Measurements from ENCODE around the gene PRXL2A.
"Not testable (repeated sequence)": the region's sequence is repeated elsewhere in the genome, so short reads cannot be mapped to it uniquely, and the experiment has no call there.

PRXL2A gene, protein sequence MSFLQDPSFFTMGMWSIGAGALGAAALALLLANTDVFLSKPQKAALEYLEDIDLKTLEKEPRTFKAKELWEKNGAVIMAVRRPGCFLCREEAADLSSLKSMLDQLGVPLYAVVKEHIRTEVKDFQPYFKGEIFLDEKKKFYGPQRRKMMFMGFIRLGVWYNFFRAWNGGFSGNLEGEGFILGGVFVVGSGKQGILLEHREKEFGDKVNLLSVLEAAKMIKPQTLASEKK

DNA sequence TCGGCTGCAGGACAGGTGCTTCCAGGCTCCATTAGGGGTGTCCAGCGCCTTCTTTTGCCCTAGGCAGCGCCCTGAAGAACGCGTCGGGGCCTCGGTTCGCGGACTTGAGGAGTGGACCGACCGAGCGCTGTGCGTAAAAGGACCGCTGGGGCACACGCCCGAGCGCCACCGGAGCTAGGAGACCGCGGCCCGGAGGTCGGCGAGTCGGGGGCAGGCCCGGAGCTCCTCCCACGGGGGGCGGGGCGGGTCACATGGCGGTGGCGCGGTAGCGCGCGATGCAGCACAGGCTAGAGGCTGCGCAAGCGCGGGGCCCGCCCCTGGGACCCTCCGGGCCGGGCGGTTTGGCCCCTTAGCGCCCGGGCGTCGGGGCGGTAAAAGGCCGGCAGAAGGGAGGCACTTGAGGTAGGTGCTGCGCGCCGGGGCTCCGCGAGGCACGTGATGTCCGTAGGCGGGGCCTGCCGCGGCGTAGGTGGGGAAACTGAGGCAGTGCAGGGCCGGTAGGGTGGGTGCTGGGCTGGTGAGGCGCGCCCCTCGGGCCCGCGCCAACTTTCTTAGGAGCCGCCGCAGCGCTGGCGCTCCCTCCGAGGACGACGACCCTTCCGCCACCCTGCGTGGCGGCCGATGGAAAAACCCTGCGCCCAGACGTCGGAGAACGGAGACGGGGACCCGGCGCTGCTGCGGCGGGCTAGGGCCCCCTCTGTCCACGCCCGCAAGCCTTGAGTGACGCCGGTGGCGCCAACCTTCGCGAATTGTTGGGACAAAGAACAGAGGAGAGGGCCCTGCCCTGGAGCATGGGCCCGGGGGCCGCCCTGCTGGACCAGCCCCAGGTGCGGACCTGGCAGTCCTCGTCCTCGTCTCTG is at the start of gene PRXL2A:
PRXL2A (plus strand) TSS at position 310 of the 860 bp plus-strand sequence. CDS start 11,917 bp downstream, outside the sequence.
- DNase-seq (ENCODE audit: low read depth, low spot score) = peak; percentile 75

DNA sequence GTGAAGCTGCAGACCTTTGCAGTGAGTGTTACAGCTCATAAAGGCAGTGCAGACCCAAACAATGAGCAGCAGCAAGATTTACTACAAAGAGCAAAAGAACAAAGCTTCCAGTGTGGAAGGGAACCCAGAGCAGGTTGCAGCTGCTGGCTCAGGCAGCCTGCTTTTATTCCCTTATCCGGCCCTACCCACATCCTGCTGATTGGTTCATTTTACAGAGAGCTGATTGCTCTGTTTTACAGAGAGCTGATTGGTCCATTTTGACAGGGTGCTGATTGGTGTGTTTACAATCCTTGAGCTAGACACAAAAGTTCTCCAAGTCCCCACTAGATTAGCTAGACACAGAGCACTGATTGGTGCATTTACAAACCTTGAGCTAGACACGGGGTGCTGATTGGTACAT is 49.4 kb upstream of the PRXL2A start:
- DNase-seq (ENCODE audit: low read depth, low spot score) = not testable (repeated sequence)

DNA sequence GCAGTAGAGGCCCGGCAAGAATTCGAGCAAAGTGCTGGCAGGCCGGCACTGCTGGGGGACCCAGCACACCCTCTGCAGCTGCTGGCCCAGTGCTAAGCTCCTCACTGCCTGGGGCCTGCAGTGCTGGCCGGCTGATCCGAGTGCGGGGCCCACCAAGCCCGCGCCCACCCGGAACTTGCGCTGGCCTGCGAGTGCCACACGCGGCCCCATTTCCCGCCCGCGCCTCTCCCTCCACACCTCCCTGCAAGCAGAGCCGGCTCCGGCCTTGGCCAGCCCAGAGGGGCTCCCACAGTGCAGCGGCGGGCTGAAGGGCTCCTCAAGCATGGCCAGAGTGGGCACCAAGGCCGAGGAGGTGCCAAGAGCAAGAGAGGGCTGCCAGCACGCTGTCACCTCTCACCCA is 48.7 kb upstream of the PRXL2A start:
- DNase-seq (ENCODE audit: low read depth, low spot score) = no peak

DNA sequence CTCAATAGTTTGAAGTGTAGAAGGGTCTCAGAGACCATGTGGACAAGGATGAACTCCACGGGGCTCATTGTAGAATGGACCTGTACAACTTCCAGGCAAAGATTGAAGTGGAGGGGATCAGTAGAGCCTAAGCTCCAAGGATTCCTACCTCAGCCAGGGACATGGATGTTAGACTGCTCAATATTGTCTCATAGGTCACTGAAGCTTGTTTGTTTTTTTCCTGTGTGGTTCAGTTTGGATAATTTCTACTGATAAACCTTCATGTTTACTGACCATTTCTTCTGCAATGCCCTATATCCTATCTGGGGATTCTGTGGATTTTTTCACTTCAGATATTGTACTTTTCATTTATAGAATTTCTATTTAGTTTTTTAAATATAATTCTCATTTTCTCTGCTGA is 42.8 kb upstream of the PRXL2A start:
- DNase-seq (ENCODE audit: low read depth, low spot score) = no peak

DNA sequence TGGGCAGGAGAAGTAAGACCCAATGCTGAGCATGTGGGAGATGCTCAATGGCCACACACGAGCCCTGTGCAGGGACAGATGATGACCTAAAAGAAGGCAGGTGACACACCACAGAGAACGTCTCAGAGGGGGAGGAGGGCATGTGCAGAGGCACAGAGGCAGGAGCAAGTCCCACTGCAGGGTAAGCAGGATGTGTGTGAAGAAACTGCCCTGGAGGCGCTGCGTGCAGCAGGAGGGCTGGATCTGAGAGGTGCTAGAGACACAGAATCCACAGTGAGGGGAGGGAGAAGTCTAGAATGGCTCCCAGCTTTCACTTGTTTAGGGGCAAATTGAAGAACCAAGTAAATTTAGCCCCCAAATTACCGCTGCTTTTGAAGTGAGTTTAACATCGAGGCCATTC is 36.9 kb upstream of the PRXL2A start:
- DNase-seq (ENCODE audit: low read depth, low spot score) = no peak

DNA sequence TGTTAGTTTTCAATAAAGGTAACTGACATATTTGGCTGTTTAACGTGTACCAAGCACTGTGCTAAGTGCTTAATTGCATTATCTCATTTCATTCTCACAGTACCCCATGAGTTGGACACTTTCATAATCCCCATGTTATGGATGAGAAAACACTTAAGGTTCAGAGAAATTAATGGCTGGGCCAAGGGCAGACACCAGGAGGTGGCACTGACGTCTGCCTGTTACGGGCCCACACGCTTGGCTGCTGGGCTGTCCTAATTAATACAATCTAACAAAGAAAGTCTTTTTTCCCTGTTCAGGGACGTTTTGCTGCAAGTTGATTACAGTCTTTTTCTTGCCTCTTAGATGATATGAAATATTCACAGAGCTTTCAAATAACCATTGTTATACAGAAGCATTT is 35.7 kb upstream of the PRXL2A start:
- DNase-seq (ENCODE audit: low read depth, low spot score) = no peak

DNA sequence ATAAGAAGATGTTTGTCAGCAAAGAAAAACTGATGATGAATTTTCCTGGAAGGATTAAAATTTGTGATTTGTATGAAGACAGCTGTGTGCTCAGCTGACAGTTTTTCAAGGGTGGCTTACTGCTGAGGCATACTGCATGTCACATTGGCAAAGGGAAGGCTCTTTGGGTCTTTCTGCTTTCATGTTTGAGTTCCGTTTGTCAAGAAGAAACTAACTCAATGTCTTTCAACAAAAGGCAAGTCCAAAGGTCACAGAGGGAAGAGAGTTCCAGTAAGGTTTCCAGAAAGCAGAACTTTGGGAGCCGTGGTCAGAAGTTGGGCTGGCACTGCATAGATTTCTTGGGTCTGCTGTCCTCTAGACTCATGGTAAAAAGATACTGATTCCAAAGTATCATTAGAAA is 34.8 kb upstream of the PRXL2A start:
- no peak for DNase-seq (ENCODE audit: low read depth, low spot score)

DNA sequence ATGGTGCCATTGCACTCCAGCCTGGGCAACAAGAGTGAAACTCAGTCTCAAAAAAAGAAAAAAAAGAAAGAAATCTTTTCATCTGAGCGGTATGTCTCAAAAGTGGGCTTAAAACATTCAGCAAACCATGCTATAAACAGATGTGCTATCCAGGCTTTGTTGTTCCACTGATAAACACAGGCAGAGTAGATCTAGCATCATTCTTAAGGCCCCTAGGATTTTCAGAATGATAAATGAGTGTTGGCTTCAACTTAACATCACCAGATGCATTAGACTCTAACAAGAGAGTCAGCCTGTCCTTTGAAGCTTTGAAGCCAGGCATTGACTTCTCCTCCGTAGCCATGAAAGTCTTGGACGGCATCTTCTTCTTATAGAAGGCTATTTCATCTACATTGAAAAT is 28.6 kb upstream of the PRXL2A start:
- no peak for DNase-seq (ENCODE audit: low read depth, low spot score)

DNA sequence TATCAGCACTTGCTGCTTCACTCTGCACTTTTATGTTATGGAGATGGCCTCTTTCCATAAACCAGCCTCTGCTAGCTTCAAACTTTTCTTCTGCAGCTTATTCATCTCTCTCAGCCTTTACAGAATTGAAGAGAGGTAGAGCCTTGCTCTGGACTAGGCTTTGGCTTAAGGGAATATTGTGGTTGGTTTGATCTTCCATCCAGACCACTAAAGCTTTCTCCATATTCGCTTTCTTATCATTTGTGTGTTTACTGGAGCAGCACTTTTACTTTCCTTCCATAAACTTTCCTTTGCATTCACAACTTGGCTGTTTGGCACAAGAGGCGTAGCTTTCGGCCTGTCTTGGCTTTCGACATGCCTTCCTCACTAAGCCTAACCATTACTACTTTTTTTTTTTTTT is 28.2 kb upstream of the PRXL2A start:
- no peak for DNase-seq (ENCODE audit: low read depth, low spot score)

DNA sequence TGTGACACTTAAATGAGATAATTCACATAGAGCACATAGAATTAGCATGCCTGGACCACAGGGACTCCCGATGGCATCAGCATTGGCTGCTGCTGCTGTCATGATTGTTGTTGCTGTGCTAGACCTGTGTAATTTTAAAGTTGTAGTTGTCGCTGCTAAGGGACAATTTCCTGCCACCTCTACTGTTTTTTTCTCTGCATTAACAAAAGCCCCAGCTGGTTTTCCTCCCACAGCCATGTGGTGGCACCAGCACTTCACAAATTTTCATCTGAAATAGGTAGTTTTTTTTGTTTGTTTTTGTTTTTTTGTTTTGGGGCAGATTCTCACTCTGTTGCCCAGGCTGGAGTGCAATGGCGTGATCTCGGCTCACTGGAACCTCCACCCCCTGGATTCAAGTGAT is 25.4 kb upstream of the PRXL2A start:
- DNase-seq (ENCODE audit: low read depth, low spot score) = no peak

DNA sequence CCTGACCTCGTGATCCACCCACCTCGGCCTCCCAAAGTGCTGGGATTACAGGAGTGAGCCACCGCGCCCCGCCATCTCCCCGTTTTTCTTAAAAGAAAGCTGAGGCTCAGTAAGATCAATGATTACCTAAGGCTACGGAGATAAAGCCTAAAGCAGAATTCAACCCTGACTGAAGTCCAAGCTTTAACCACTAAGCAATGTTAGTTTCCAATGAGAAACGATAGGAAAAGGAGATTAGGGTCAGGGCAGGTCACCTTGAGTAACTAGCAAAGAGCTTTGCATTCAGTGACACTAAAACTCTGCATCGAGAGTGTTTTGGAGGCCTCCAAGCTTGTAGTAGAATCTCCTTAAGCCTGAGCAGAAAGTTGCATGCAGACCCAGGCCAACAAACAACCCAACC is 17.6 kb upstream of the PRXL2A start:
- no peak for DNase-seq (ENCODE audit: low read depth, low spot score)

DNA sequence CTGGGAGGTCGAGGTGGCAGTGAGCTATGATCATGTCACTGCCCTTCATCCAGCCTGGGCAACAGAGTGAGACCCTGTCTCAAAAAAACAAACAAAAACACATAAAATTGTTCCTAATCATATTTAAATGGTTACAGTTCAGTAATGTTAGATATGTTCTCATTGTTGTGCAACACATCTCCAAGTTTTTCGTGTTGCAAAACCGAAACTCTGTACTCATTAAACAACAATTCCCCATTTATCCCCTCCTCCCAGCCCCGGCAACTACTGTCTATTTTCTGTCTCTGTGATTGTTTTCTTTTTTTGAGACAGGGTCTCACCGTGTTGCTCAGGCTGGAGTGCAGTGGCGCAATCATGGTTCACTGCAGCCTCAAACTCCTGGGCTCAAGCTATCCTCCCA is 16.1 kb upstream of the PRXL2A start:
- DNase-seq (ENCODE audit: low read depth, low spot score) = no peak

DNA sequence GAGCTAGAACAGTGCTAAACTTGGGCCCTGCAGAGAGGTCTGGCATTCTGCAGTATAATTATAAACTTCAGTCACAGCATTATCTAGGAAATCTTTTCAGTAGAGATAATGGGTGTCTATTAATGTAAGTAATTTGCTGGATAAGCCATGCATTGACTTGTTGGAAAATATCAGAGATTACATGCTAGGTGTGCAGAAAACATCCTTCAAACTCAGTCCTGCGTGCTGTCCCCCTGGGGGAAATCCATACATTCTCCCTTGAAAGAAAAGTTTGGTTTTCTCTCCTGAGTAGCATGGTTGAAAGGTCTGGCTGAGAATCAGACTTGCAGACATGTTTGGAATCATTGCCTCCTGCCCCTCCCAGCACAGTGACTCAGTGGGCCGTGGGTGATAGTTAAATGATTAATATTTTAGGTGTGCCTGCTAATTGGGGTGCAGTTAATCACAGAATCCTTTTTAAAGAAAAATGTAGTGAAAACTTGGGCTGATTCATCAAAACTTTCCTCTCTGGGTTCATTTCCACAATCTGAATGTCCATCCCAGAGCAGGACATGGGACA is 13.9 kb upstream of the PRXL2A start:
- DNase-seq (ENCODE audit: low read depth, low spot score) = no peak

DNA sequence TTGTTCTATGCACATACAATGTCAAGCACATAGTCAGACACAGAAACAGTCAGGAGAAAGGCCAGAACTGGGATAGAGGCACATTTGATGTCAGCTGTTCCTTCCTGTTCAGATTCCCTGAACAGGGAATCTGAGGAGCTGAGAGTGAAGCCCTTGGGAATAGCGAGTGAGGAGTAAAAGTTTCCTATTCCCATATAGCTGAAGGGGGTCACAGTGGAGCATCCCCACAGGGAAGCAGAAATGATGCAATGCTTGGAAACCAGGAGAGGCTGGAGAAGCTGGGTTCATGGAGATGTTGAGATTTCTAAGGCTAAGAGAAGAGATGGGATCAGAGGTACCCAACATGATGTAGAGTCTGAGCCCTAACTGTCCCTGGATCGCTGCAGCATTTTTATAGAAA is 11.3 kb upstream of the PRXL2A start:
- no peak for DNase-seq (ENCODE audit: low read depth, low spot score)

DNA sequence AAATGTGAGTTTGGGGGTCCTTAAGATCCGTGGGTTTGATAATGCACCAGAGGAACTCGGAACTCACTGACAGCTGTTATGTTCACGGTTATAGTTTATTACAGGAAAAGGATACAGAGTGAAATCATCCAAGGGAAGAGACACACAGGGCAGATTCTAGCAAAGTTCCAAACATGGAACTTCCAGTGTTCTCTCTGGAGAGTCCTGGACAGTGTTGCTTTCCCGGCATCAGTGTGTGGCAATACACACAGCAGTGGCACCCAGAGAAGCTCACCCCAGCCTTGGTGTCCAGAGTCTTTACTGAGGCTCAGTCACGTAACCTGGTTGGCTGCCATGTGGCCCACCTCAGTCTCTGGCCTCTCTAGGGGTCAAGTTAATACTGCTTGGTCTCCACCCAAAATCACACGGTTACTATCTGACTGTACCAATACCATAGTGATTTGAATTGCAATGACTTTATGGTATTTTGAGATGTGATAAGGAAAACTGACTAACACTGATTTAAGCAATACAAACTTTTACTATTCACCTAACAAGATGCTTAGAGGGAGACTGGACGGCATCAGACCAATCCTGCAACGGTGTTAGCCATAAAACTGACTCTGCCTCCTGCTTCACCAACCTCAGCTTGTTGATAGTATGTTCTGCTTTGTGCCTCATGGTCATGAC is 8.1 kb upstream of the PRXL2A start:
- no peak for DNase-seq (ENCODE audit: low read depth, low spot score)

DNA sequence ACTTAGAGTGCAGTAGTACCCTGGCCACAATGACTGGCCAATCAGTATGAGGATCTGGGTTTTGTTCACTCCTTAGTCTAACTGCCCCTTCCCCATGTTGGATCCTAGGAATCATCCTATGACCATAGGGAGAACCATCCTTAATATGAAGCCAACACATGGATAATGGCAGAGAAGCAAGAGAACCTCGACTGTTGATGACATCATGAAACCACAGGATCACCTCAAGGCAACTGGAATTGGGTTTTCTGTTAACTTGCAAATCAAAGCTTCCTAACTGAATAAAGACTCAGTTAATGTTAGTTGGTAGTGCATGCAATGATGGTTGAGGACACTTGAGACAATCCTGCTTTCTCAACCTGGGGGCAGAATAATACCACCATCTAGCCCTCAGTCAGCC is 3.3 kb upstream of the PRXL2A start:
- DNase-seq (ENCODE audit: low read depth, low spot score) = no peak

DNA sequence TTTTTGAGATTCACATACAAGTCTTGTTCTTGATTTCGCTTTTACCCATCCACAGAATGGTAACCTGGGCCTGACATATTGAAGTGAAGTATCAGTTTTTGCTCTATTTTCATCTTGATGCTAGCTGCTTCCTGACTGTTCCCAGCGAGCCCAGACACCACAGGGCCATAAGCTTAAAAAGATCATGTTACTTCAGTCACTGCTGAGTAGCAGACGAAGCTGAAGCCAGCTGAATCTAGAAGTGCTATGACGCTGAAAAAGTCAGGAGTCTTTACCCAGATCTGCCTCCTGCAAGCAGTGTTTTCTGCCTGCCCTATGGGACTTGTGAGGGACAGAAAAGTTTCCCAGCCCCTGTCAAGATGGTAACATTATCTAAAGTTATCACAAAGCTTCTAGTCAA is 2.7 kb upstream of the PRXL2A start:
- DNase-seq (ENCODE audit: low read depth, low spot score) = no peak

DNA sequence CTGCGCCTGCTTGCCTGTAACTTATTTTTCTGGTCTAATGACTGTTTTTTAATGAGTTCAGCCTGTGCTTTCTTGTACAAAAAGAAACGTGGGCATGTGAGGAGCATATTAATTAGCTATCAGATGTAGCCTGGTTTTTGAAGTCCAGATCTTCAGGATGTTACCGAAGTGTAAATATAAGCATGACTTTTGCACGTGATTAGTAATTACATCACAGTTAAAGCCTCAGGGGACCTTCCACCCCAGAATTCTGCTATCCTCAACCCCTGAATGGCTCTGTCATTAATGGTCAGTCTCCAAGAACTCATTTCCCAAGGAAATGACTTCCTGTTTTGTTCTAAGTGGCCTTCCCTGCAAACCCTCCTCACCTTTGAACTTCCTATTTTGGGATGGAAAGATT is 2.1 kb upstream of the PRXL2A start:
- DNase-seq (ENCODE audit: low read depth, low spot score) = no peak

DNA sequence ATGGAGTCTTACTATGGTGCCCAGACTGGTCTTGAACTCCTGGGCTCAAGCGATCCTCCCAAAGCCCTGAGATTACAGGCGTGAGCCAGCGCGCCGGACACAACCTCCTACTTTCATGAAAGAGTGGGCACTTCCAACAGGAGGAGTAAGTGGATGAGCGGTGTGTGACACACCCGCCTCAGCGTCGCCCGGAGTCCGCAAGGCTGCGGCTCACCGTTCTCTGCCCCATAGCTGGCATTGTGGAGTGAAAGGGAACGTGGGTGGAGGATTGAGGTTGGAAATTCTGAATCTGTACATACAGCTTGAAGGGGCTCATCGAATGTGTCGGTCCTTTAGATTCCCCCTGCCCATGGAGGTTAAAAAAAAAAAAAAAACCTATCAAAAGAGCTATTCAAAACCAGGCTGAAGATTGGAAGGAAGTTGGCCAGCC is 524 bp upstream of the PRXL2A start:
- peak; percentile 34 for DNase-seq (ENCODE audit: low read depth, low spot score)

DNA sequence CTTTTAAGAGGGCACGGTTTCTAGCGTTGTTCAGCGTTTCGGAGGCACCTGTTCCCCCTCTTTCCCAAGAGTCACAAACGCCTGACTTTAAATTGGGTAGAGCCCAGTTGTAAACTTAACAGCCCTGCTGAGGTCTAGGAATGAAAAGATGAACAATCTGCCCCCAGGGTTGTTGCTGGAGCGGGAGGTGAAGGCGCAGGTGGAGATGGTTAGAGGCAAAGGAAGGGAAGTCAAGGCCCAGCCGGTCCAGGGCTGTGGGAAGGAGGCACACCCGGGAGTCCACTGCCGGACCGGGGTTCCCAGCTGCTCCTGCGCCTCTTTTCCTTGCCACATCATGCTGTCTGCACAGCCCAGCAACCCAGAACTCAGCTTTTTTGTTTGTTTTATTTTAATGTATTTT is 770 bp downstream of the PRXL2A start:
- no peak for DNase-seq (ENCODE audit: low read depth, low spot score)

DNA sequence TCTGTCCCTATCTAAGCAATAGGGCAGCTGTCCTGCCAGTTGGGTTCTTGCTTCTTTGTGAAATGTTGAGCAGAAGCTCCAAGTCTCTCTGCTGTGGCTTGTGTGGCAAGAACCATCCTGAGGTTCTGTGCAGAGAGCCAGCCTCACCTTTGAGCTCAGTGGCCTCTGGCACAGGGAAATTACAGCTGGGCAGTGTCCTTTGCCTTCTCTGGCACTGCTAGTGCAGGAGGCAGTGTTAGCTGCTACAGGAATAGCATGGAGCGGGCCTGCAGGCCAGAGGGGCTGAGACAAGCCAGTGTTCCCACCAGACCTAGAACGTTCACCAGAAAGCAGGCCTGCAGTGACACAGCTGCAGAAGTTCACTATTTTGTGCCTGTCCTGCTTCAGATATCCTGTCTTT is 1.8 kb downstream of the PRXL2A start:
- DNase-seq (ENCODE audit: low read depth, low spot score) = no peak

DNA sequence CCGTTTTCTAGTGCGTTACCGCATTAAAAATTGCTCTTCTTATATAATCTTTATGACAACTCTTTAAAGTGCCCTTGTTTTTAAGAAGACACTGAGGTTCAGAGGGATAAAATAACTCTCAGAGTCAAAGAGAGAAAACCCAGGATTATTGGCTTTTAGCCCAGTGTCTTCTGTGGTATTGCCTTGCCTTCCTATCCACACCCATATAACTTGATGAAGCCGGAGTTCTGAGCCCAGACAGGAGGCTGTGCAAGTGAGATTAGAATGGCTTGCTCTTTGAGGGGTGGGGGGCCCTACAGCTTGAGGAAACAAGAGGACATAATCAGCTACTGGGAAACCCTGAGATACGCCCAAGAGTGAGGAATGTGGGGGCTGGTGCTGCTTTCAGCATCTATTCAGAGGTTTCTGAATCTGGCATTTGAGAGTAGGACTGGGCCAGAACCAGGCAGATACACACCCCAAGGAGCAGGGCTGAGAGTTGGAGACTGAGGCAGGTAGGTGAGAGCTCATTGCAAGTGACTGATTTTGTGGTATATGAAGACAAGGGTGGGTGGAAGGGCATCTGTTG is 2.3 kb downstream of the PRXL2A start:
- no peak for DNase-seq (ENCODE audit: low read depth, low spot score)
